ENCODE results near the gene EDC3. TPM values are rescaled to one million over a fixed set of nuclear protein-coding genes. Genes with fewer than 3 reads are reported as not detected.

EDC3 gene
- total and polyA plus RNA-seq, 9 of the 15 experiments (the other 6 are each of a cell fraction or from before 2014, with no cell fraction given), result 11.7 to 63.9 (median 32.8) TPM

DNA sequence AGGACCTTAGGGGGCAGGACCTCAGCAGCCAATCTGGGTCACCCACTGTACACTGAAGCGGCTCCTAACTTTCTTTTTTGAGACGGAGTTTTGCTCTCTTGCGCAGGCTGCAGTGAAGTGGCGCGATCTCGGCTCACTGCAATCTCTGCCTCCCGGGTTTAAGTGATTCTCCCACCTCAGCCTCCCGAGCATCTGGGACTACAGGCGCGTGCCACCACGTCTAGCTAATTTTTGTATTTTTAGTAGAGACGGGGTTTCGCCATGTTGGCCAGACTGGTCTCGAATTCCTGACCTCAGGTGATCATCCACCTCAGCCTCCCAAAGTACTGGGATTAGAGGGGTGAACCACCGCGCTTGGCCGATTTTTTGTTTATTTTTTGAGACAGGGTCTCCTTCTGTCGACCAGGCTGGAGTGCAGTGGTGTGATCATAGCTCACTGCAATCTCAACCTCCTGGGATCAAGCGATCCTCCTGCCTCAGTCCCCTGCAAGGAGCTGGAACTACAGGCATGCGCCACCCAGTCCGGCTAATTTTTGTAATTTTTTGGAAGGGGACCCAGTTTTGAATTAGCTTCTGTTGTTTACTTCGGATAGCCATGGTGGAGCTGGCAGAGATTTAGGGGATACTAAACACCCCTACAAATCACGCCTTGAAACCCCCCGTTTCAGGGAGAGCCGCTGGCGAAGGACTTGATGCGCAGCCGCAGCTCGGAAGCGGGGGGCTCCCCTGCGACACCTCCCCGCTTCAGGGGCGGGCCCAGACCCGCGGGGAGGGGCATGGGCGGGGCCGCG, 81.7 kb downstream of the EDC3 start (continued):
- TF ChIP-seq HDAC3 (IDR thresholded peaks at IDR 0.05; ENCODE audit: borderline replicate concordance, partially characterized antibody) (no peak), CREB1 (IDR thresholded peaks at IDR 0.05) (no peak), CREB1 (CRISPR knock-in tag; IDR thresholded peaks at IDR 0.05) (no peak), NONO (IDR thresholded peaks at IDR 0.05; ENCODE audit: low read depth in 2 of 2, low read length in 1 of 2) (0 out of 4 replicates have a peak, but pooled peaks of 1 of the 2 experiments have one; percentile 10), PCBP1 (IDR thresholded peaks at IDR 0.05; ENCODE audit: low read depth, low read length, poor library complexity, severe bottlenecking) (peak; percentile 12), ZNF175 (CRISPR knock-in tag; IDR thresholded peaks at IDR 0.05; ENCODE audit: low read depth) (no peak), XRCC3 (IDR thresholded peaks at IDR 0.05) (no peak)
- TF ChIP-seq, protein P1, sequence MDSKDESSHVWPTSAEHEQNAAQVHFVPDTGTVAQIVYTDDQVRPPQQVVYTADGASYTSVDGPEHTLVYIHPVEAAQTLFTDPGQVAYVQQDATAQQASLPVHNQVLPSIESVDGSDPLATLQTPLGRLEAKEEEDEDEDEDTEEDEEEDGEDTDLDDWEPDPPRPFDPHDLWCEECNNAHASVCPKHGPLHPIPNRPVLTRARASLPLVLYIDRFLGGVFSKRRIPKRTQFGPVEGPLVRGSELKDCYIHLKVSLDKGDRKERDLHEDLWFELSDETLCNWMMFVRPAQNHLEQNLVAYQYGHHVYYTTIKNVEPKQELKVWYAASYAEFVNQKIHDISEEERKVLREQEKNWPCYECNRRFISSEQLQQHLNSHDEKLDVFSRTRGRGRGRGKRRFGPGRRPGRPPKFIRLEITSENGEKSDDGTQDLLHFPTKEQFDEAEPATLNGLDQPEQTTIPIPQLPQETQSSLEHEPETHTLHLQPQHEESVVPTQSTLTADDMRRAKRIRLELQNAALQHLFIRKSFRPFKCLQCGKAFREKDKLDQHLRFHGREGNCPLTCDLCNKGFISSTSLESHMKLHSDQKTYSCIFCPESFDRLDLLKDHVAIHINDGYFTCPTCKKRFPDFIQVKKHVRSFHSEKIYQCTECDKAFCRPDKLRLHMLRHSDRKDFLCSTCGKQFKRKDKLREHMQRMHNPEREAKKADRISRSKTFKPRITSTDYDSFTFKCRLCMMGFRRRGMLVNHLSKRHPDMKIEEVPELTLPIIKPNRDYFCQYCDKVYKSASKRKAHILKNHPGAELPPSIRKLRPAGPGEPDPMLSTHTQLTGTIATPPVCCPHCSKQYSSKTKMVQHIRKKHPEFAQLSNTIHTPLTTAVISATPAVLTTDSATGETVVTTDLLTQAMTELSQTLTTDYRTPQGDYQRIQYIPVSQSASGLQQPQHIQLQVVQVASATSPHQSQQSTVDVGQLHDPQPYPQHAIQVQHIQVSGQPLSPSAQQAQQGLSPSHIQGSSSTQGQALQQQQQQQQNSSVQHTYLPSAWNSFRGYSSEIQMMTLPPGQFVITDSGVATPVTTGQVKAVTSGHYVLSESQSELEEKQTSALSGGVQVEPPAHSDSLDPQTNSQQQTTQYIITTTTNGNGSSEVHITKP (IDR thresholded peaks at IDR 0.05; ENCODE audit: partially characterized antibody), result peak; percentile 91

Data from K562 (cell line).